ENCODE data around the gene SEMA4B.

DNA sequence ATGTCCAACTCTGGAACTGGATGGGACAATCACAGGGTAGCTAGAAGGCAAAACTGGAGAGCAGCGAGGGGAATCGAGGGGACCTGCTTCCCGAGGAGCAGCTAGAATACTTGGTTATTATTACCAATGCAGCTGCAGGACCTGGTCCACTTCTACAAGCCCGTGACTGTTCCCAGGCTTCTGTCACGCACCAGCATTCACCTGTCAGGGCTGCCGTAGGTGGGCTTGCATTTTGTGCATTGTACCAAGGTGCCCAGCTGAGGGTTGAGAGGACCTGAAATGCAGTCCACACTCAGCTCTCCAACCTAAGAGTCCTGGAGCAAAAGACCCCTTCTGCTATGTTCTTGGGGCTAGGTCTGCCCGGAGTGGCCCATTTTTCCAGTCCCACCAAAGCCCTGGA is 2.3 kb downstream of the SEMA4B start:
- TF ChIP-seq, protein P1, sequence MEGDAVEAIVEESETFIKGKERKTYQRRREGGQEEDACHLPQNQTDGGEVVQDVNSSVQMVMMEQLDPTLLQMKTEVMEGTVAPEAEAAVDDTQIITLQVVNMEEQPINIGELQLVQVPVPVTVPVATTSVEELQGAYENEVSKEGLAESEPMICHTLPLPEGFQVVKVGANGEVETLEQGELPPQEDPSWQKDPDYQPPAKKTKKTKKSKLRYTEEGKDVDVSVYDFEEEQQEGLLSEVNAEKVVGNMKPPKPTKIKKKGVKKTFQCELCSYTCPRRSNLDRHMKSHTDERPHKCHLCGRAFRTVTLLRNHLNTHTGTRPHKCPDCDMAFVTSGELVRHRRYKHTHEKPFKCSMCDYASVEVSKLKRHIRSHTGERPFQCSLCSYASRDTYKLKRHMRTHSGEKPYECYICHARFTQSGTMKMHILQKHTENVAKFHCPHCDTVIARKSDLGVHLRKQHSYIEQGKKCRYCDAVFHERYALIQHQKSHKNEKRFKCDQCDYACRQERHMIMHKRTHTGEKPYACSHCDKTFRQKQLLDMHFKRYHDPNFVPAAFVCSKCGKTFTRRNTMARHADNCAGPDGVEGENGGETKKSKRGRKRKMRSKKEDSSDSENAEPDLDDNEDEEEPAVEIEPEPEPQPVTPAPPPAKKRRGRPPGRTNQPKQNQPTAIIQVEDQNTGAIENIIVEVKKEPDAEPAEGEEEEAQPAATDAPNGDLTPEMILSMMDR (IDR thresholded peaks at IDR 0.05), result no peak
- TF ChIP-seq POLR2A (IDR thresholded peaks at IDR 0.05), result no peak

All from body of pancreas (tissue), 4 donors.